K562 (cell line): ENCODE results near the gene SETDB2. TPM values are rescaled to one million over a fixed set of nuclear protein-coding genes. Genes with fewer than 3 reads are reported as not detected.
A peak's percentile ranks its signal among the peaks of the same experiment; 100 is the strongest.

Experiments
- CREM ChIP-seq: IDR thresholded peaks from 2 replicates; pipeline ENCODE4 v1.6.1; 2014; ENCODE audit warnings: antibody characterized with exemption, low read depth
- HDAC8 ChIP-seq: fragments of 450-650 bp; IDR thresholded peaks from 2 replicates; pipeline ENCODE4 v1.6.1; 2016; ENCODE audit warnings: mild to moderate bottlenecking, missing genetic modification characterization, moderate library complexity, missing compliant biosample characterization
- NFIC ChIP-seq: fragments of 450-650 bp; IDR thresholded peaks from 2 replicates; pipeline ENCODE4 v1.6.1; 2017; ENCODE audit warnings: mild to moderate bottlenecking, inconsistent platforms
- NONO ChIP-seq, 2 experiments: fragments of 200-400 bp in 1 of 2; fragments of 450-650 bp in 1 of 2; formaldehyde crosslinking in 1 of 2; IDR thresholded peaks; 2 replicates each; pipeline ENCODE4 v1.6.1; 2017; ENCODE audit warnings: low read depth in 2 of 2, mild to moderate bottlenecking in 2 of 2, moderate library complexity in 2 of 2, low read length in 1 of 2
- NR1H2 ChIP-seq: sonication (generic); formaldehyde crosslinking; IDR thresholded peaks from 2 replicates; pipeline ENCODE4 v1.4.0; 2020; ENCODE audit warnings: mild to moderate bottlenecking, missing genetic modification reagents
- OTX1 ChIP-seq: fragments of 450-650 bp; formaldehyde crosslinking; IDR thresholded peaks from 2 replicates; pipeline ENCODE4 v1.4.0; 2022; ENCODE audit warnings: mild to moderate bottlenecking
- RBBP5 ChIP-seq: fragments of 200-600 bp; sonication (generic); IDR thresholded peaks from 2 replicates; pipeline ENCODE4 v1.6.1; 2012; ENCODE audit warnings: borderline replicate concordance, mild to moderate bottlenecking, low read length, control low read depth, inconsistent platforms; ENCODE audit not compliant: insufficient read depth, poor library complexity, severe bottlenecking
- SMARCE1 ChIP-seq: fragments of 450-650 bp; IDR thresholded peaks from 2 replicates; pipeline ENCODE4 v1.7.1; 2016; ENCODE audit warnings: mild to moderate bottlenecking
- TRIM24 ChIP-seq, 2 experiments: fragments of 450-650 bp; IDR thresholded peaks; 2 replicates each; pipeline ENCODE4 v1.6.1; 2016
- ZNF140 ChIP-seq: fragments of 250-450 bp; sonication (Bioruptor Pico); IDR thresholded peaks from 2 replicates; pipeline ENCODE4 v1.8.0; 2021; ENCODE audit warnings: moderate library complexity, mild to moderate bottlenecking, inconsistent platforms
- ZNF316 ChIP-seq: fragments of 450-650 bp; IDR thresholded peaks from 2 replicates; pipeline ENCODE4 v1.6.1; 2016
- polyA plus RNA-seq, 8 experiments: library from polyadenylated mRNA; depleted of rRNA in 4 of 8; stranded (reverse) in 5 of 8; unstranded in 3 of 8; fragments of >200 nt; fragmentation: Nextera tagmentation in 2 of 8; fragmentation: Illumina TruSeq in 1 of 8; extraction: Ambion mirVana in 2 of 8; extraction: Trizol in 1 of 8; gene quantifications; 2 replicates each; pipeline versions ENCODE4 v1.2.1 to v1.2.3, GENCODE V29; 2011 to 2014; ENCODE audit warnings: inconsistent platforms in 1 of 8, missing spikeins in 1 of 8
- total RNA-seq, 7 experiments: library from RNA; depleted of rRNA in 6 of 7; stranded (reverse); fragments of >200 nt in 6 of 7; fragmentation: Illumina TruSeq in 2 of 7; extraction: Trizol in 2 of 7; gene quantifications; 2 replicates each; pipeline versions ENCODE4 v1.2.1 to v1.2.3, GENCODE V29; 2011 to 2021; ENCODE audit warnings: low replicate concordance in 1 of 7
- TF ChIP-seq, protein P1 (sequence below): fragments of 450-650 bp; IDR thresholded peaks from 2 replicates; pipeline ENCODE4 v1.6.1; 2016; ENCODE audit warnings: low read depth
- TF ChIP-seq, protein P2 (sequence below): sonication (generic); formaldehyde crosslinking; IDR thresholded peaks from 2 replicates; pipeline ENCODE4 v1.8.1; 2022; ENCODE audit warnings: missing genetic modification reagents
- TF ChIP-seq, protein P3 (sequence below): fragments of 450-650 bp; formaldehyde crosslinking; IDR thresholded peaks from 2 replicates; pipeline ENCODE4 v1.4.0; 2020; ENCODE audit warnings: mild to moderate bottlenecking, moderate library complexity
- TF ChIP-seq, protein P4 (sequence below): fragments of 200-800 bp; sonication (Bioruptor generic); IDR thresholded peaks from 2 replicates; pipeline ENCODE4 v1.6.1; 2017; ENCODE audit warnings: missing genetic modification characterization, missing compliant biosample characterization
- TF ChIP-seq, protein P5 (sequence below): fragments of 250-450 bp; sonication (Bioruptor Pico); IDR thresholded peaks from 2 replicates; pipeline ENCODE4 v1.5.0; 2020; ENCODE audit warnings: mild to moderate bottlenecking

Gene SETDB2
- total and polyA plus RNA-seq, 9 of the 15 experiments (the other 6 are each of a cell fraction or from before 2014, with no cell fraction given) = 1.0 to 9.0 (median 6.1) TPM

DNA sequence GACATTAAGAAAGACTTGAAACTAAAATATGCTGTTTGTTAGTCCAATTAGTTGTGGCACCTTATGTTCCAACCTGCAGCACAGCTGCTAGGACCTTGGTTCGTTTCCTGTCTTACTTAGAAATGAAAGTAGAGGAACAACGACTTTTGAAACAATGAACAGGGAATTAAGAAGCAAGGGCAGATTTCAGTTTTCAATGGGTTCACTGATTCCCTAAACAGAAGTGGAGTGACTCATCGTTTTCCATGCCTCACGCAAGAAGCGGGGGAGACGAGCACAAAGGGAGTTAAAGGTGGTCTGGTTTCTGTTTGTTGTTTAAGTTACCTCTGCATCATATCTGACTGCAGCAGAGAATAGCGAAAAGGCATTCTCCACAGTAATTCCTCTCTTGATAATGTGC, 96.5 kb downstream of the SETDB2 start (continued):
- TF ChIP-seq, protein P1, sequence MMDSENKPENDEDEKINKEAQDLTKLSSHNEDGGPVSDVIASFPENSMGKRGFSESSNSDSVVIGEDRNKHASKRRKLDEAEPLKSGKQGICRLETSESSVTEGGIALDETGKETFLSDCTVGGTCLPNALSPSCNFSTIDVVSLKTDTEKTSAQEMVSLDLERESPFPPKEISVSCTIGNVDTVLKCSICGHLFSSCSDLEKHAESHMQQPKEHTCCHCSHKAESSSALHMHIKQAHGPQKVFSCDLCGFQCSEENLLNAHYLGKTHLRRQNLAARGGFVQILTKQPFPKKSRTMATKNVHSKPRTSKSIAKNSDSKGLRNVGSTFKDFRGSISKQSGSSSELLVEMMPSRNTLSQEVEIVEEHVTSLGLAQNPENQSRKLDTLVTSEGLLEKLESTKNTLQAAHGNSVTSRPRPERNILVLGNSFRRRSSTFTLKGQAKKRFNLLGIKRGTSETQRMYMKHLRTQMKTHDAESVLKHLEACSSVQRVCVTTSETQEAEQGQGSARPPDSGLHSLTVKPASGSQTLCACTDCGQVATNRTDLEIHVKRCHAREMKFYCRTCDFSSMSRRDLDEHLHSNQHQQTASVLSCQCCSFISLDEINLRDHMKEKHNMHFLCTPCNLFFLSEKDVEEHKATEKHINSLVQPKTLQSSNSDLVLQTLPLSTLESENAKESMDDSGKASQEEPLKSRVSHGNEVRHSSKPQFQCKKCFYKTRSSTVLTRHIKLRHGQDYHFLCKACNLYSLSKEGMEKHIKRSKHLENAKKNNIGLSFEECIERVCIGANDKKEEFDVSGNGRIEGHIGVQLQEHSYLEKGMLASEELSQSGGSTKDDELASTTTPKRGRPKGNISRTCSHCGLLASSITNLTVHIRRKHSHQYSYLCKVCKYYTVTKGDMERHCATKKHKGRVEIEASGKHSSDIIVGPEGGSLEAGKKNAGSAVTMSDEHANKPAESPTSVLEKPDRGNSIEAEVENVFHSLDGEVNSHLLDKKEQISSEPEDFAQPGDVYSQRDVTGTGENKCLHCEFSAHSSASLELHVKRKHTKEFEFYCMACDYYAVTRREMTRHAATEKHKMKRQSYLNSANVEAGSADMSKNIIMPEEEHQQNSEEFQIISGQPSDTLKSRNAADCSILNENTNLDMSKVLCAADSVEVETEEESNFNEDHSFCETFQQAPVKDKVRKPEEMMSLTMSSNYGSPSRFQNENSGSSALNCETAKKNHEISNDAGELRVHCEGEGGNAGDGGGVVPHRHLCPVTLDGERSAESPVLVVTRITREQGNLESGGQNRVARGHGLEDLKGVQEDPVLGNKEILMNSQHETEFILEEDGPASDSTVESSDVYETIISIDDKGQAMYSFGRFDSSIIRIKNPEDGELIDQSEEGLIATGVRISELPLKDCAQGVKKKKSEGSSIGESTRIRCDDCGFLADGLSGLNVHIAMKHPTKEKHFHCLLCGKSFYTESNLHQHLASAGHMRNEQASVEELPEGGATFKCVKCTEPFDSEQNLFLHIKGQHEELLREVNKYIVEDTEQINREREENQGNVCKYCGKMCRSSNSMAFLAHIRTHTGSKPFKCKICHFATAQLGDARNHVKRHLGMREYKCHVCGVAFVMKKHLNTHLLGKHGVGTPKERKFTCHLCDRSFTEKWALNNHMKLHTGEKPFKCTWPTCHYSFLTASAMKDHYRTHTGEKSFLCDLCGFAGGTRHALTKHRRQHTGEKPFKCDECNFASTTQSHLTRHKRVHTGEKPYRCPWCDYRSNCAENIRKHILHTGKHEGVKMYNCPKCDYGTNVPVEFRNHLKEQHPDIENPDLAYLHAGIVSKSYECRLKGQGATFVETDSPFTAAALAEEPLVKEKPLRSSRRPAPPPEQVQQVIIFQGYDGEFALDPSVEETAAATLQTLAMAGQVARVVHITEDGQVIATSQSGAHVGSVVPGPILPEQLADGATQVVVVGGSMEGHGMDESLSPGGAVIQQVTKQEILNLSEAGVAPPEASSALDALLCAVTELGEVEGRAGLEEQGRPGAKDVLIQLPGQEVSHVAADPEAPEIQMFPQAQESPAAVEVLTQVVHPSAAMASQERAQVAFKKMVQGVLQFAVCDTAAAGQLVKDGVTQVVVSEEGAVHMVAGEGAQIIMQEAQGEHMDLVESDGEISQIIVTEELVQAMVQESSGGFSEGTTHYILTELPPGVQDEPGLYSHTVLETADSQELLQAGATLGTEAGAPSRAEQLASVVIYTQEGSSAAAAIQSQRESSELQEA = no peak
- TF ChIP-seq RBBP5 (no peak), HDAC8 (tag) (no peak), NFIC (no peak), NONO (IDR thresholded peaks at IDR 0.05; ENCODE audit: low read depth in 2 of 2, low read length in 1 of 2) (no peak), CREM (no peak), NR1H2 (CRISPR knock-in tag) (no peak), TRIM24 (IDR thresholded peaks at IDR 0.05) (no peak), OTX1 (CRISPR knock-in tag) (no peak), ZNF140 (no peak), ZNF316 (no peak; the same call in none of the 2 replicates), SMARCE1 (peak; percentile 65; the same call in 1 of the 2 replicates)
- TF ChIP-seq, protein P2, sequence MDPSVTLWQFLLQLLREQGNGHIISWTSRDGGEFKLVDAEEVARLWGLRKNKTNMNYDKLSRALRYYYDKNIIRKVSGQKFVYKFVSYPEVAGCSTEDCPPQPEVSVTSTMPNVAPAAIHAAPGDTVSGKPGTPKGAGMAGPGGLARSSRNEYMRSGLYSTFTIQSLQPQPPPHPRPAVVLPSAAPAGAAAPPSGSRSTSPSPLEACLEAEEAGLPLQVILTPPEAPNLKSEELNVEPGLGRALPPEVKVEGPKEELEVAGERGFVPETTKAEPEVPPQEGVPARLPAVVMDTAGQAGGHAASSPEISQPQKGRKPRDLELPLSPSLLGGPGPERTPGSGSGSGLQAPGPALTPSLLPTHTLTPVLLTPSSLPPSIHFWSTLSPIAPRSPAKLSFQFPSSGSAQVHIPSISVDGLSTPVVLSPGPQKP (CRISPR knock-in tag) = no peak
- TF ChIP-seq, protein P3, sequence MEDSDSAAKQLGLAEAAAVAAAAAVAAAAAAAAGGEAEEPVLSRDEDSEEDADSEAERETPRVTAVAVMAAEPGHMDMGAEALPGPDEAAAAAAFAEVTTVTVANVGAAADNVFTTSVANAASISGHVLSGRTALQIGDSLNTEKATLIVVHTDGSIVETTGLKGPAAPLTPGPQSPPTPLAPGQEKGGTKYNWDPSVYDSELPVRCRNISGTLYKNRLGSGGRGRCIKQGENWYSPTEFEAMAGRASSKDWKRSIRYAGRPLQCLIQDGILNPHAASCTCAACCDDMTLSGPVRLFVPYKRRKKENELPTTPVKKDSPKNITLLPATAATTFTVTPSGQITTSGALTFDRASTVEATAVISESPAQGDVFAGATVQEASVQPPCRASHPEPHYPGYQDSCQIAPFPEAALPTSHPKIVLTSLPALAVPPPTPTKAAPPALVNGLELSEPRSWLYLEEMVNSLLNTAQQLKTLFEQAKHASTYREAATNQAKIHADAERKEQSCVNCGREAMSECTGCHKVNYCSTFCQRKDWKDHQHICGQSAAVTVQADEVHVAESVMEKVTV (CRISPR knock-in tag) = no peak
- TF ChIP-seq, protein P4, sequence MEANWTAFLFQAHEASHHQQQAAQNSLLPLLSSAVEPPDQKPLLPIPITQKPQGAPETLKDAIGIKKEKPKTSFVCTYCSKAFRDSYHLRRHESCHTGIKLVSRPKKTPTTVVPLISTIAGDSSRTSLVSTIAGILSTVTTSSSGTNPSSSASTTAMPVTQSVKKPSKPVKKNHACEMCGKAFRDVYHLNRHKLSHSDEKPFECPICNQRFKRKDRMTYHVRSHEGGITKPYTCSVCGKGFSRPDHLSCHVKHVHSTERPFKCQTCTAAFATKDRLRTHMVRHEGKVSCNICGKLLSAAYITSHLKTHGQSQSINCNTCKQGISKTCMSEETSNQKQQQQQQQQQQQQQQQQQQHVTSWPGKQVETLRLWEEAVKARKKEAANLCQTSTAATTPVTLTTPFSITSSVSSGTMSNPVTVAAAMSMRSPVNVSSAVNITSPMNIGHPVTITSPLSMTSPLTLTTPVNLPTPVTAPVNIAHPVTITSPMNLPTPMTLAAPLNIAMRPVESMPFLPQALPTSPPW (CRISPR knock-in tag) = no peak
- TF ChIP-seq, protein P5, sequence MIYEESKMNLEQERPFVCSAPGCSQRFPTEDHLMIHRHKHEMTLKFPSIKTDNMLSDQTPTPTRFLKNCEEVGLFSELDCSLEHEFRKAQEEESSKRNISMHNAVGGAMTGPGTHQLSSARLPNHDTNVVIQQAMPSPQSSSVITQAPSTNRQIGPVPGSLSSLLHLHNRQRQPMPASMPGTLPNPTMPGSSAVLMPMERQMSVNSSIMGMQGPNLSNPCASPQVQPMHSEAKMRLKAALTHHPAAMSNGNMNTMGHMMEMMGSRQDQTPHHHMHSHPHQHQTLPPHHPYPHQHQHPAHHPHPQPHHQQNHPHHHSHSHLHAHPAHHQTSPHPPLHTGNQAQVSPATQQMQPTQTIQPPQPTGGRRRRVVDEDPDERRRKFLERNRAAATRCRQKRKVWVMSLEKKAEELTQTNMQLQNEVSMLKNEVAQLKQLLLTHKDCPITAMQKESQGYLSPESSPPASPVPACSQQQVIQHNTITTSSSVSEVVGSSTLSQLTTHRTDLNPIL (CRISPR knock-in tag) = no peak
